ENCODE data around the gene PRXL2B.

The PRXL2B gene

DNA sequence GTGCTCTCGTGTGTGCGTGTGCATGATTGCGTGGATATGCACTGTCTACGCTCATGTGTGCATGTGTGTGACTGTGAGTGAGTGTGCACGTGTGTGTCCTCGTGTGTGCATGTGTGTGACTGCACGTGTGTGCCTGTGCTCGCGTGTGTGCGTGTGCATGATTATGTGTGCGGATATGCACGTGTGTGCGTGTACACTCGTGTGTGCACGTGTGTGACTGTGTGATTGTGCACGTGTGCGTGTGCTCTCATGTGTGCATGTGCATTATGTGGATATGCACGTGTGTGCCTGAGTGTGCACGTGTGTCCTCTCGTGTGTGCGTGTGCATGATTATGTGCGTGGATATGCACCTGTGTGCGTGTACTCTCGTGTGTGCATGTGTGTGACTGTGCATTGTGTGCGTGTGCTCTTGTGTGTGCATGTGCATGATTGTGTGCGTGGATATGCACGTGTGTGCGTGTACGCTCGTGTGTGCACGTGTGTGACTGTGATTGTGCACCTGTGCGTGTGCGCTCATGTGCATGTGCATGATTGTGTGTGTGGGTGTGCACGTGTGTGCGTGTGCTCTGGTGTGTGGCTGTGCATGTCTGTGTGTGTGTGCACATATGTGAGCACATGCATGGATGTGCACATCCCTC lies 44.0 kb downstream of the PRXL2B start:
- peaks cover 20% of the 10 kb centered on the region for H3K27me3 ChIP-seq (ENCODE audit: insufficient read depth, poor library complexity, severe bottlenecking)
- TF ChIP-seq POLR2AphosphoS5 (IDR thresholded peaks at IDR 0.05; ENCODE audit: low read depth), result no peak
- no peak for TF ChIP-seq SPI1 (IDR thresholded peaks at IDR 0.05; ENCODE audit: borderline replicate concordance, low read depth)
- no peak for TF ChIP-seq GABPA (IDR thresholded peaks at IDR 0.05; ENCODE audit: low read depth)

GRCh38 chr1:2631136-2632050 lies 44.8 kb downstream of the PRXL2B start:
- TF ChIP-seq CTCF (IDR thresholded peaks at IDR 0.05; ENCODE audit: insufficient read depth, low read length) (no peak), REST (IDR thresholded peaks at IDR 0.05; ENCODE audit: insufficient replicate concordance, low read depth) (no peak), GABPA (IDR thresholded peaks at IDR 0.05; ENCODE audit: low read depth) (no peak), POLR2AphosphoS5 (IDR thresholded peaks at IDR 0.05; ENCODE audit: low read depth) (no peak), SPI1 (IDR thresholded peaks at IDR 0.05; ENCODE audit: borderline replicate concordance, low read depth) (no peak)

More for the DNA sequence above, 44.0 kb downstream of the PRXL2B start:
- H3K27ac ChIP-seq (replicated peaks), result no peak overlapping the region
- no peak for DNase-seq (ENCODE audit: low read depth in 1 of 2, low spot score in 1 of 2)
- no peak overlapping the region for H3K4me3 ChIP-seq (replicated peaks; ENCODE audit: insufficient read depth, low read length)

GRCh38 chr1:2632051-2632430 lies 45.5 kb downstream of the PRXL2B start:
- TF ChIP-seq REST (IDR thresholded peaks at IDR 0.05; ENCODE audit: insufficient replicate concordance, low read depth) (no peak), POLR2AphosphoS5 (IDR thresholded peaks at IDR 0.05; ENCODE audit: low read depth) (no peak), GABPA (IDR thresholded peaks at IDR 0.05; ENCODE audit: low read depth) (no peak), SPI1 (IDR thresholded peaks at IDR 0.05; ENCODE audit: borderline replicate concordance, low read depth) (no peak), CTCF (IDR thresholded peaks at IDR 0.05; ENCODE audit: insufficient read depth, low read length) (no peak)
- Histone ChIP-seq H3K27me3 (ENCODE audit: insufficient read depth, poor library complexity, severe bottlenecking) (peaks cover 12% of the 10 kb centered on the region), H3K4me3 (replicated peaks; ENCODE audit: insufficient read depth, low read length) (no peak overlapping the region), H3K27ac (replicated peaks) (no peak overlapping the region)
- DNase-seq (ENCODE audit: low read depth in 1 of 2, low spot score in 1 of 2), result no peak

More at GRCh38 chr1:2631136-2632050, 44.8 kb downstream of the PRXL2B start:
- no peak for DNase-seq (ENCODE audit: low read depth in 1 of 2, low spot score in 1 of 2)
- Histone ChIP-seq H3K4me3 (replicated peaks; ENCODE audit: insufficient read depth, low read length) (no peak overlapping the region), H3K27me3 (ENCODE audit: insufficient read depth, poor library complexity, severe bottlenecking) (peaks cover 19% of the 10 kb centered on the region), H3K27ac (replicated peaks) (no peak overlapping the region)
